Colonic mucosa (tissue), 4 donors: Measurements from ENCODE around the gene TOMM7. TPM values are rescaled to one million over a fixed set of nuclear protein-coding genes. Genes with fewer than 3 reads are reported as not detected.
A peak's percentile ranks its signal among the peaks of the same experiment; 100 is the strongest.

ENCODE experiments used
- DNase-seq: peaks from one replicate; pipeline ENCODE4 v3.0.0-alpha.2; 2020
- H3K27ac ChIP-seq: fragments of 200-600 bp; one replicate; pipeline ENCODE4 v1.8.0; 2021
- H3K27me3 ChIP-seq: fragments of 200-600 bp; one replicate; pipeline ENCODE4 v1.8.0; 2021
- H3K36me3 ChIP-seq: fragments of 200-600 bp; one replicate; pipeline ENCODE4 v1.8.0; 2021
- H3K4me1 ChIP-seq: fragments of 200-600 bp; one replicate; pipeline ENCODE4 v1.8.0; 2021; ENCODE audit warnings: mild to moderate bottlenecking
- H3K4me3 ChIP-seq: fragments of 200-600 bp; one replicate; pipeline ENCODE4 v1.8.0; 2021
- H3K9ac ChIP-seq, 2 donors: one replicate each; pipeline ENCODE4 v1.7.0; 2013; ENCODE audit warnings: control low read depth in 2 of 2, low read depth in 2 of 2, low read length in 2 of 2
- H3K9me3 ChIP-seq: fragments of 200-600 bp; one replicate; pipeline ENCODE4 v1.8.0; 2021
- CTCF ChIP-seq: fragments of 200-600 bp; IDR thresholded peaks from one replicate; pipeline ENCODE4 v1.8.0; 2022; ENCODE audit warnings: antibody characterized with exemption, mild to moderate bottlenecking
- intact Hi-C: fragments of 100-400 bp; cut with DNase I; formaldehyde crosslinking; loops from one replicate; pipeline ENCODE4 v1.14.1; 2022
- total RNA-seq, 2 donors: library from RNA; stranded (reverse); fragmentation: NEBNext Ultra II Directional in 1 of 2; extraction: Animal tissue kit (Norgen Biotek cat#: 25700) in 1 of 2; gene quantifications; one replicate each; pipeline ENCODE4 v1.2.1, GENCODE V29; 2021
- donor health status: healthy.
- donor health status: DM: no; HTN: no; CAD: no.
- donor health status: DM: no; HTN: no; CAD: no.

TOMM7 gene
- total RNA-seq, result 100 to 1,000 TPM; 235 to 288 TPM

GRCh38 chr7:22822486-22823141 lies at the start of gene TOMM7:
Gene TOMM7 (minus strand): TSS chr7:22822849. CDS start chr7:22822779, 70 bp downstream.
- H3K27ac ChIP-seq, result peak within 1 kb of the TSS; percentile 59
- intact Hi-C loops, result loop anchor here (10.0 kb wide), 1 partner anchor 192 kb away; the partner anchor contains the start of gene HYCC1
- DNase-seq, result peak; percentile 90
- peak within 1 kb of the TSS; percentile 90 for H3K4me3 ChIP-seq
- TF ChIP-seq CTCF, result peak; percentile 40
- H3K9me3 ChIP-seq, result no peaks in the 10 kb centered on the region
- H3K36me3 ChIP-seq, result no peaks in the 10 kb centered on the region
- H3K4me1 ChIP-seq, result no peaks in the 10 kb centered on the region
- H3K27me3 ChIP-seq, result peaks cover 4% of the 10 kb centered on the region
- H3K9ac ChIP-seq, result peak within 1 kb of the TSS; percentile 81 to 87

DNA sequence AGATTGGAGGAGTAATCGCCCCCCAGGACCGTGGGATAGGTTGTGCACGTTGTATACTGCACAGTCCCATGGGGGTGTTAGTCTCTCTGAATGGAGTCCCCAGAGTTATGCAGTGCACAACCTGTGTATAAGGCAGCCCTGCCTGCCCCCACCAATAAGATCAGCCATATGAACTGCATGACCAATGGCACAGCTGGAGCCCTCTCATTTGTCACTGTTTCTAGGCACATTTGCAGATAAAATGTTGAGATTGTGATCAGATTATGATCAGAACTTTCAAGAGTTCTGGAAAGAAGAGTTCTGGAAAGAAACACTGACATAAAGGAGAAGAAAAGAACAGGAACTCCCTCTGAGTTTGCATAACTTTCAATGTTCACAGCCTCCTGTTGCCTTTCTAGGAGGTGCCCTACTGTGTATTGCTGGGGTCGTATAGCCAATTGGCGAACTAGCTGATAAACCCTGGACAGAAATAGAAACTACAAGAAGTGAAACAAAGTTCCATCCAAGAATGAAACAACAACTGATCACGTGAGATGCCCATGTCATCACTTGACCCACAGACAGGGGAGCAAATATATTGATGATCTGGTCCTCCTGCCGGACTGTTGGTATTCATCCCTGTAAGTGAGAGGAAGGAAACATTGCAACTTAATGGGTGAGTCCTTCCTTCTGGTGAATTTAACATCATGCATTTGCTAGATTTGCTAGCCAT lies 49.6 kb upstream of the TOMM7 start:
- TF ChIP-seq CTCF, result no peak
- Histone ChIP-seq H3K27ac (no peak overlapping the region), H3K9ac (no peak overlapping the region), H3K36me3 (no peaks in the 10 kb centered on the region), H3K9me3 (no peaks in the 10 kb centered on the region), H3K4me1 (no peaks in the 10 kb centered on the region), H3K4me3 (no peak overlapping the region), H3K27me3 (no peaks in the 10 kb centered on the region)
- intact Hi-C loops, result no loop called here
- no peak for DNase-seq

- Histone ChIP-seq H3K9me3 (no peaks in the 10 kb centered on the region), H3K4me1 (no peaks in the 10 kb centered on the region), H3K4me3 (no peak overlapping the region), H3K27me3 (no peaks in the 10 kb centered on the region), H3K9ac (no peak overlapping the region), H3K27ac (no peak overlapping the region), H3K36me3 (no peaks in the 10 kb centered on the region)
- TF ChIP-seq CTCF, result no peak
- intact Hi-C loops, result no loop called here
- DNase-seq, result no peak
These were observed 49.0 kb upstream of the TOMM7 start for GRCh38 chr7:22871661-22872060.

- H3K4me3 ChIP-seq, result no peak overlapping the region
- TF ChIP-seq CTCF, result no peak
- no peaks in the 10 kb centered on the region for H3K4me1 ChIP-seq
- no peaks in the 10 kb centered on the region for H3K27me3 ChIP-seq
- no peak overlapping the region for H3K27ac ChIP-seq
- no peak overlapping the region for H3K9ac ChIP-seq
- no peak for DNase-seq
- H3K36me3 ChIP-seq, result no peaks in the 10 kb centered on the region
- intact Hi-C loops, result no loop called here
- no peaks in the 10 kb centered on the region for H3K9me3 ChIP-seq
These were observed 45.9 kb upstream of the TOMM7 start for GRCh38 chr7:22868509-22868908.

GRCh38 chr7:22867589-22867988 lies 44.9 kb upstream of the TOMM7 start:
- no peak overlapping the region for H3K4me3 ChIP-seq
- H3K27me3 ChIP-seq, result no peaks in the 10 kb centered on the region
- no peak overlapping the region for H3K9ac ChIP-seq
- intact Hi-C loops, result no loop called here
- H3K9me3 ChIP-seq, result no peaks in the 10 kb centered on the region
- no peak for TF ChIP-seq CTCF
- H3K36me3 ChIP-seq, result no peaks in the 10 kb centered on the region
- no peaks in the 10 kb centered on the region for H3K4me1 ChIP-seq
- no peak overlapping the region for H3K27ac ChIP-seq
- no peak for DNase-seq
